K562 (cell line): ENCODE data around the gene TAS2R41.

Source experiments
- CBX8 ChIP-seq: fragments of 200-600 bp; sonication (generic); IDR thresholded peaks from 2 replicates; pipeline ENCODE4 v1.6.1; 2012; ENCODE audit warnings: borderline replicate concordance, mixed run types, low read depth, mild to moderate bottlenecking, moderate library complexity, mixed read lengths, low read length, control low read depth, inconsistent platforms; ENCODE audit not compliant: poor library complexity, severe bottlenecking; ENCODE audit errors: extremely low read depth
- SIN3A ChIP-seq, 2 experiments: fragments of 150-350 bp in 1 of 2; IDR thresholded peaks; 2 replicates each; pipeline ENCODE4 v1.6.1; 2011 to 2016; ENCODE audit warnings: borderline replicate concordance in 2 of 2, low read depth in 2 of 2, low read length in 2 of 2, mild to moderate bottlenecking in 2 of 2, moderate library complexity in 2 of 2; ENCODE audit not compliant: control insufficient read depth in 1 of 2
- SRF ChIP-seq, 2 experiments: fragments of 250-450, 450-650 bp in 1 of 2; sonication (Bioruptor Pico) in 1 of 2; sonication (generic) in 1 of 2; formaldehyde crosslinking; IDR thresholded peaks; 2 replicates each; pipeline versions ENCODE4 v1.5.0 to v1.5.1; 2020 to 2022; ENCODE audit warnings: mild to moderate bottlenecking in 1 of 2, missing genetic modification reagents in 1 of 2

DNA sequence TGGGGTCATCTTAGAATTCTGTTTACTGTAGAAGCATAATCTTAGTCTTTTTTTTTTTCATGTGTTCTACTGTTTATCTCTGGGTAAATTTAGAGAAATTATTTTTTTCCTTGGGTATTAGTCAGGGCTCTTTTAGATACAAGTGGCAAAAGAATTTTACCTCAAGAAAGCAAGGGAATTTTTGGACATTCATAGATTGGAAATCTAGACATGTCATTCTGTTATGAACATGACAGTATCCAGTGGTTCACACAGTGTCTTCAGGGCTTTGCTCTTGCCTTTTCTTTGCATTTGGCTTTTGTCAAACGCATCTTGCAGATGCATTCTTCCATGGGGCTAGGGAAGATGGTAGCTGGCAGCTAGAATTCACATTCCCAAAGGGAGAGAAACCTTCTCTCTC, 13.7 kb upstream of the TAS2R41 start:
- no peak for TF ChIP-seq SIN3A (IDR thresholded peaks at IDR 0.05; ENCODE audit: borderline replicate concordance in 2 of 2, control insufficient read depth in 1 of 2, low read depth in 2 of 2, low read length in 2 of 2)
- TF ChIP-seq SRF (CRISPR knock-in tag; IDR thresholded peaks at IDR 0.05) = no peak
- TF ChIP-seq CBX8 = no peak
